Measurements from ENCODE around the gene FREM1. TPM values are rescaled to one million over a fixed set of nuclear protein-coding genes. Genes with fewer than 3 reads are reported as not detected.

The FREM1 gene
- total and polyA plus RNA-seq, 2 experiments from 2014 or later, result 0.78 to 3.1 TPM

GRCh38 chr9:14868772-14869583 lies 41.2 kb downstream of the FREM1 start (continued):
- no peak for TF ChIP-seq NANOG (IDR thresholded peaks at IDR 0.05; ENCODE audit: borderline replicate concordance)
- no peak for TF ChIP-seq ZNF114 (CRISPR knock-in tag; IDR thresholded peaks at IDR 0.05)
- no peak for TF ChIP-seq EZH2 (IDR thresholded peaks at IDR 0.05; ENCODE audit: low read depth, unreplicated experiment)
- TF ChIP-seq STAT1 (IDR thresholded peaks at IDR 0.05; ENCODE audit: unreplicated experiment), result no peak
- no peak for TF ChIP-seq CREB1 (CRISPR knock-in tag; IDR thresholded peaks at IDR 0.05; ENCODE audit: low read depth)

GRCh38 chr9:14868418-14868771 lies 41.8 kb downstream of the FREM1 start:
- Histone ChIP-seq H3K4me3 (no peak overlapping the region), H3K36me3 (ENCODE audit: insufficient read depth) (no peaks in the 10 kb centered on the region), H2AFZ (no peak overlapping the region), H3F3A (replicated peaks; ENCODE audit: low read depth) (no peaks in the 10 kb centered on the region), H3K4me1 (ENCODE audit: insufficient read depth) (no peaks in the 10 kb centered on the region), H3K9me2 (ENCODE audit: insufficient read depth) (no peaks in the 10 kb centered on the region), H3K27me3 (ENCODE audit: insufficient read depth) (no peaks in the 10 kb centered on the region), H4K20me1 (replicated peaks; ENCODE audit: insufficient read depth) (no peaks in the 10 kb centered on the region), H3K4me2 (no peak overlapping the region), H3K79me2 (replicated peaks; ENCODE audit: insufficient read depth) (no peaks in the 10 kb centered on the region), H3K27ac (ENCODE audit: low read depth) (no peak overlapping the region)
- Mint-ChIP-seq H3K27ac (no peak overlapping the region; the same call in 1 of the 2 replicates), H3K36me3 (ENCODE audit: low read depth) (peaks cover 2% of the 10 kb centered on the region; the same call in 1 of the 3 replicates), H3K9me3 (peaks cover 8% of the 10 kb centered on the region; the same call in 2 of the 3 replicates), H3K4me1 (no peaks in the 10 kb centered on the region), H3K4me3 (no peak overlapping the region), H3K27me3 (ENCODE audit: insufficient read depth, low read depth, poor library complexity) (peaks cover 5% of the 10 kb centered on the region)
- ATAC-seq (no peak), DNase-seq (ENCODE audit: low spot score) (no peak)
- TF ChIP-seq REST (IDR thresholded peaks at IDR 0.05; ENCODE audit: unreplicated experiment), result no peak
- TF ChIP-seq CTCF (conservative IDR thresholded peaks at IDR 0.05; ENCODE audit: low read depth in 2 of 2), result no peak
- TF ChIP-seq EZH2phosphoT487 (IDR thresholded peaks at IDR 0.05; ENCODE audit: unreplicated experiment), result no peak
- TF ChIP-seq NANOG (IDR thresholded peaks at IDR 0.05; ENCODE audit: borderline replicate concordance), result no peak
- TF ChIP-seq JUNB (IDR thresholded peaks at IDR 0.05; ENCODE audit: unreplicated experiment), result no peak
- no peak for TF ChIP-seq CREB1 (CRISPR knock-in tag; IDR thresholded peaks at IDR 0.05; ENCODE audit: low read depth)
- no peak for TF ChIP-seq POLR2AphosphoS5 (IDR thresholded peaks at IDR 0.05; ENCODE audit: low read depth)
- no peak for TF ChIP-seq ZNF114 (CRISPR knock-in tag; IDR thresholded peaks at IDR 0.05)
- no peak for TF ChIP-seq ETS1 (IDR thresholded peaks at IDR 0.05)
- TF ChIP-seq EZH2 (IDR thresholded peaks at IDR 0.05; ENCODE audit: low read depth, unreplicated experiment), result no peak
